ENCODE data around the gene HBM.

The HBM gene

DNA sequence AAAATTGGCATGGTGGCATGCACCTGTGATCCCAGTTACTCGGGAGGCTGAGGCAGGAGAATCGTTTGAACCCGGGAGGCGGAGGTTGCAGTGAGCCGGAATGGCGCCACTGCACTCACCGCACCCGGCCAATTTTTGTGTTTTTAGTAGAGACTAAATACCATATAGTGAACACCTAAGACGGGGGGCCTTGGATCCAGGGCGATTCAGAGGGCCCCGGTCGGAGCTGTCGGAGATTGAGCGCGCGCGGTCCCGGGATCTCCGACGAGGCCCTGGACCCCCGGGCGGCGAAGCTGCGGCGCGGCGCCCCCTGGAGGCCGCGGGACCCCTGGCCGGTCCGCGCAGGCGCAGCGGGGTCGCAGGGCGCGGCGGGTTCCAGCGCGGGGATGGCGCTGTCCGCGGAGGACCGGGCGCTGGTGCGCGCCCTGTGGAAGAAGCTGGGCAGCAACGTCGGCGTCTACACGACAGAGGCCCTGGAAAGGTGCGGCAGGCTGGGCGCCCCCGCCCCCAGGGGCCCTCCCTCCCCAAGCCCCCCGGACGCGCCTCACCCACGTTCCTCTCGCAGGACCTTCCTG is 14.4 kb downstream of the HBM start, which contains the start of gene HBQ1:
Gene HBQ1 (plus strand): TSS at position 359 of the 575 bp plus-strand sequence. CDS start 28 bp downstream, at position 387.
- peak within 1 kb of the TSS in 7 of 11 experiments; percentile 18 to 65 (median 48); a peak in 12 of 22 replicates for H3K9ac ChIP-seq
- no peaks in the 10 kb centered on the region for H3K9me3 ChIP-seq (replicated peaks in 1 of 11)
- H3K4me3 ChIP-seq: peak within 1 kb of the TSS in 9 of 10 experiments; percentile 37 to 63 (median 50); a peak in 16 of 20 replicates
- no peak within 1 kb of the TSS for H3K27ac ChIP-seq
- peaks cover 0 to 85% (median 71%) of the 10 kb centered on the region in 11 experiments; a peak in 19 of 22 replicates for H4K20me1 ChIP-seq
- no peak for TF ChIP-seq Cebpa-rat (IDR thresholded peaks at IDR 0.05)
- H3K4me2 ChIP-seq: peak within 1 kb of the TSS; percentile 80 to 100 (median 93)
- peaks cover 11 to 27% (median 13%) of the 10 kb centered on the region in 11 experiments; a peak in 20 of 22 replicates for H3K36me3 ChIP-seq
- peaks cover 59 to 67% (median 64%) of the 10 kb centered on the region in 11 experiments for H3K27me3 ChIP-seq
- peaks cover 5 to 18% (median 14%) of the 10 kb centered on the region in 10 experiments; a peak in 18 of 20 replicates for H3K4me1 ChIP-seq

DNA sequence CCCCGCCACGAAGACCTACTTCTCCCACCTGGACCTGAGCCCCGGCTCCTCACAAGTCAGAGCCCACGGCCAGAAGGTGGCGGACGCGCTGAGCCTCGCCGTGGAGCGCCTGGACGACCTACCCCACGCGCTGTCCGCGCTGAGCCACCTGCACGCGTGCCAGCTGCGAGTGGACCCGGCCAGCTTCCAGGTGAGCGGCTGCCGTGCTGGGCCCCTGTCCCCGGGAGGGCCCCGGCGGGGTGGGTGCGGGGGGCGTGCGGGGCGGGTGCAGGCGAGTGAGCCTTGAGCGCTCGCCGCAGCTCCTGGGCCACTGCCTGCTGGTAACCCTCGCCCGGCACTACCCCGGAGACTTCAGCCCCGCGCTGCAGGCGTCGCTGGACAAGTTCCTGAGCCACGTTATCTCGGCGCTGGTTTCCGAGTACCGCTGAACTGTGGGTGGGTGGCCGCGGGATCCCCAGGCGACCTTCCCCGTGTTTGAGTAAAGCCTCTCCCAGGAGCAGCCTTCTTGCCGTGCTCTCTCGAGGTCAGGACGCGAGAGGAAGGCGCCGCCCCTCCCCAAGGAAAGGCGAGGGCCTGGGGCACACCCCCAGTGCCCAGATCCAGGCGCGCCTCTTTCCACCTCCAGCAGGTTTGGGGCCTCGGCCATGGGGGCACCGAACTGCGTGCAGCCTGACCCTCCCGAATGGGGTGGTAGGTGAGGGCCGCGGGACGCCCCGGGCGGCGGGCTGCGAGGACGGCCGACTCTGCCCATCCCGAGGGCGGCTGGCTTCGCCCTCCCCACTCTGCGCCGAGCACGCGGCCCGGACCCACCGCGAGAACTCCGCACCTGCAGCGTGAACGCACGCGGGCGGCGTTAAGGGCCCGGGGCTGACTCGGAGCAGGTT is 15.1 kb downstream of the HBM start:
- H3K9ac ChIP-seq: peak overlapping the region in 7 of 11 experiments; percentile 18 to 65 (median 48); a peak in 12 of 22 replicates
- H3K27ac ChIP-seq: no peak overlapping the region
- peaks cover 0 to 87% (median 73%) of the 10 kb centered on the region in 11 experiments; a peak in 19 of 22 replicates for H4K20me1 ChIP-seq
- peaks cover 5 to 18% (median 10%) of the 10 kb centered on the region in 10 experiments; a peak in 17 of 20 replicates for H3K4me1 ChIP-seq
- H3K4me3 ChIP-seq: peak overlapping the region in 9 of 10 experiments; percentile 37 to 63 (median 50); a peak in 16 of 20 replicates
- peaks cover 51 to 60% (median 57%) of the 10 kb centered on the region in 11 experiments for H3K27me3 ChIP-seq
- peaks cover 17 to 33% (median 19%) of the 10 kb centered on the region in 11 experiments; a peak in 20 of 22 replicates for H3K36me3 ChIP-seq
- no peaks in the 10 kb centered on the region for H3K9me3 ChIP-seq (replicated peaks in 1 of 11)
- peak overlapping the region; percentile 80 to 100 (median 93) for H3K4me2 ChIP-seq
- no peak for TF ChIP-seq Cebpa-rat (IDR thresholded peaks at IDR 0.05)

DNA sequence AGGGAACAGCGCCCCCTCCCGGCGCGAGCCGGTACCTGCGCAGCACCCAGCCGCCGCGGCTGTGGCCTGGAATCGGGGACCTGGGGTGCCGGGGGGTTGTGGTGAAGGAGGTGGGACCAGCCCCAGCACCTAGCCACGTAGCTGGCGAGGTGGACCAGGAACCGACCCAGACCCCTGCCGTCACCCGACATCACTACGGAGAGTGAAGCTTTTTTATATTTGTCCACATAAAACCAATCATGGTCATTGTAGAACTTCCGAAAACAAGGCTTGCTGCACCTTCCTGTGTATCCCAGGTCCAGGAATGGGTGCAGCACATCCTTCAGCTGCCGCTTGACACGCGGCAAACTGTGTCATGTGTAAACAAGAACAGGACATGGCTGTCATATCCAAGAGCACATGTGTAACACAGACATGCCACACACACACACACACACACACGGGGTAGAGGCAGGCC is 15.8 kb downstream of the HBM start:
- H3K4me3 ChIP-seq: peak overlapping the region in 4 of 10 experiments; percentile 46 to 56 (median 52); a peak in 4 of 20 replicates
- H3K36me3 ChIP-seq: peaks cover 17 to 33% (median 19%) of the 10 kb centered on the region in 11 experiments; a peak in 20 of 22 replicates
- H3K4me2 ChIP-seq: peak overlapping the region; percentile 80 to 100 (median 93)
- peaks cover 45 to 53% (median 50%) of the 10 kb centered on the region in 11 experiments for H3K27me3 ChIP-seq
- no peak for TF ChIP-seq Cebpa-rat (IDR thresholded peaks at IDR 0.05)
- H3K9me3 ChIP-seq (replicated peaks in 1 of 11): no peaks in the 10 kb centered on the region
- H3K9ac ChIP-seq: peak overlapping the region in 2 of 11 experiments; percentile 48 to 50; a peak in 1 of 22 replicates
- H3K4me1 ChIP-seq: peaks cover 5 to 18% (median 10%) of the 10 kb centered on the region in 10 experiments; a peak in 17 of 20 replicates
- H3K27ac ChIP-seq: no peak overlapping the region
- H4K20me1 ChIP-seq: peaks cover 0 to 87% (median 73%) of the 10 kb centered on the region in 11 experiments; a peak in 19 of 22 replicates

DNA sequence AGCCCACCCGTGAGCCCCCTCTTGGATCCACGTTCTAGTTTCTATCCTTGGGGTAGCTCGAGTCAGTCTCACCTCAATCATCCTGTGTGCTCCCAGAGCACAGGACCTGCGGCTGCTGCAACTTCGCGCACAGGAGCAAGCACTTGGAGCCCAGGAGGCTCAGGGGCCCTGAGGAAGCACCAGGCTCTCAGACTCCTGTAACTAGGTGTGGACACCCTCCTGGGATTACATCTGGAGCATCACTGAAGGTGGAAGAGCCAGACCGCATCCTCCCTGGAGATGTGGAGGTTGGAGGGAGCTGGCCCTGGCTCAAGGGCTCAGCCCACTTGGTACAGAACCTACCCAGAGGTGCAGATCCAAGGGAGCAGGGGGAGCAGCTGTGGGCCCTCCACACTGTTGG is 17.2 kb downstream of the HBM start:
- Histone ChIP-seq H3K27ac (no peak overlapping the region), H3K36me3 (peaks cover 27 to 43% (median 29%) of the 10 kb centered on the region in 11 experiments), H3K4me2 (no peak overlapping the region), H3K4me1 (peaks cover 5 to 18% (median 10%) of the 10 kb centered on the region in 10 experiments; a peak in 17 of 20 replicates), H3K9me3 (replicated peaks in 1 of 11) (no peaks in the 10 kb centered on the region), H3K4me3 (no peak overlapping the region), H3K9ac (no peak overlapping the region), H4K20me1 (peaks cover 0 to 87% (median 77%) of the 10 kb centered on the region in 11 experiments; a peak in 21 of 22 replicates), H3K27me3 (peaks cover 34 to 40% (median 38%) of the 10 kb centered on the region in 11 experiments)
- TF ChIP-seq Cebpa-rat (IDR thresholded peaks at IDR 0.05): no peak

DNA sequence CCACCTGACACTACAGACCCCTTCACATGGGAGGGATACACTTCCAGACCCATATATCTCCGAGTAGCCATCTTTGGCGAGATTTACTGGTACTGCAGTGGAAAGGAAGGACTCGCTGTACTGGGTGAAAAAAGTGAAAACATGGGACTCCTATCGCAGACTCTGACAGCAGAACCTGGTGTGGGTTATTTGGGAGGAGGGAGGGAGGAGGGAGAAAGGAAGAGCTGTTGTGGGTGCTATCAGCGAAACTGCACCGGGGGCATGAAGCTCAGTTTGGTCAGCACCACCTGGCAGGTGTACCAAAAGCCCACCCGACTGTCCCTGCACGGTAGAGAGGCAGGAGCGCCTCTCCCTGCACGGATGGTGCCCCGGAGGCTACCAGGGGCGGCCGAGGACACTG is 19.4 kb downstream of the HBM start:
- Histone ChIP-seq H3K4me3 (no peak overlapping the region), H3K4me2 (no peak overlapping the region), H3K9ac (no peak overlapping the region), H3K4me1 (peaks cover 5 to 18% (median 10%) of the 10 kb centered on the region in 10 experiments; a peak in 17 of 20 replicates), H3K27ac (no peak overlapping the region), H3K36me3 (peaks cover 49 to 65% (median 51%) of the 10 kb centered on the region in 11 experiments), H3K9me3 (replicated peaks in 1 of 11) (no peaks in the 10 kb centered on the region), H4K20me1 (peaks cover 0 to 91% (median 83%) of the 10 kb centered on the region in 11 experiments; a peak in 21 of 22 replicates), H3K27me3 (peaks cover 12 to 18% (median 15%) of the 10 kb centered on the region in 11 experiments)
- no peak for TF ChIP-seq Cebpa-rat (IDR thresholded peaks at IDR 0.05)

DNA sequence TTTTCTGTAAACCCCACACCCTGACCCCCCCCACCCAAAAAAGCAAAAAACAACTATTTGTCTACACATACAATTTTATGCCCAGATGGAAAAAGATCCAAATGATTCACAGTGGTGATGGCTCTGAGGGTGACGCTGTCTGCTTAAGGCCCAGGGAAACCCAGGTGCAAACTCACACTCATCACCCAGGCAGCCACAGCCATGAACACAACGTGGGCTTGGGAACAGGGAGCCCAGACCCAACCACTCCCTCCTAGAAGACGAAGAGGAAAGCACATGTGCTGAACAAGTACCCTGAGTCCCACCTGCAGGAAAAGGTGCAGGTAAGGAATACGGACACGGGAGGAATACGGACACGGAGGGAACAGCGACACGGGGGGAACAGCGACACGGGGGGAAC is 19.9 kb downstream of the HBM start:
- H4K20me1 ChIP-seq: peaks cover 0 to 91% (median 86%) of the 10 kb centered on the region in 11 experiments; a peak in 21 of 22 replicates
- H3K27me3 ChIP-seq: peaks cover 7 to 13% (median 11%) of the 10 kb centered on the region in 11 experiments
- no peak overlapping the region for H3K27ac ChIP-seq
- TF ChIP-seq Cebpa-rat (IDR thresholded peaks at IDR 0.05): no peak
- H3K4me1 ChIP-seq: peaks cover 5 to 17% (median 9%) of the 10 kb centered on the region in 10 experiments; a peak in 17 of 20 replicates
- no peak overlapping the region for H3K4me2 ChIP-seq
- H3K36me3 ChIP-seq: peaks cover 54 to 70% (median 56%) of the 10 kb centered on the region in 11 experiments
- H3K9ac ChIP-seq: no peak overlapping the region
- no peaks in the 10 kb centered on the region for H3K9me3 ChIP-seq (replicated peaks in 1 of 11)
- no peak overlapping the region for H3K4me3 ChIP-seq

GRCh38 chr16:187330-187729 is 21.6 kb downstream of the HBM start:
- Histone ChIP-seq H3K4me2 (no peak overlapping the region), H3K9me3 (replicated peaks in 1 of 11) (no peaks in the 10 kb centered on the region), H3K4me3 (no peak overlapping the region), H3K36me3 (peaks cover 70 to 86% (median 72%) of the 10 kb centered on the region in 11 experiments), H3K4me1 (peaks cover 0 to 6% (median 0%) of the 10 kb centered on the region in 10 experiments; a peak in 1 of 20 replicates), H3K9ac (no peak overlapping the region), H3K27ac (no peak overlapping the region), H4K20me1 (peaks cover 5 to 91% (median 87%) of the 10 kb centered on the region in 11 experiments; a peak in 21 of 22 replicates), H3K27me3 (no peaks in the 10 kb centered on the region)
- no peak for TF ChIP-seq Cebpa-rat (IDR thresholded peaks at IDR 0.05)

GRCh38 chr16:188674-189073 is 22.9 kb downstream of the HBM start:
- H3K27me3 ChIP-seq: no peaks in the 10 kb centered on the region
- no peak overlapping the region for H3K27ac ChIP-seq
- H3K36me3 ChIP-seq: peaks cover 84 to 88% (median 85%) of the 10 kb centered on the region in 11 experiments
- H3K4me3 ChIP-seq: no peak overlapping the region
- H3K9ac ChIP-seq: no peak overlapping the region
- H4K20me1 ChIP-seq: peaks cover 5 to 91% (median 88%) of the 10 kb centered on the region in 11 experiments; a peak in 21 of 22 replicates
- no peaks in the 10 kb centered on the region for H3K9me3 ChIP-seq (replicated peaks in 1 of 11)
- H3K4me2 ChIP-seq: no peak overlapping the region
- no peaks in the 10 kb centered on the region; a peak in 1 of 20 replicates for H3K4me1 ChIP-seq
- no peak for TF ChIP-seq Cebpa-rat (IDR thresholded peaks at IDR 0.05)

Data from BLaER1 treated with 17β-estradiol and CSF1 and Interleukin-3, amounts not matched to agents 10 nM and 100 nM (cell line).